ENCODE measurements around the gene FMOD. TPM values are rescaled to one million over a fixed set of nuclear protein-coding genes. Genes with fewer than 3 reads are reported as not detected.

Gene FMOD
- total RNA-seq, result 0.32 and 0.76 TPM in 2 replicates

DNA sequence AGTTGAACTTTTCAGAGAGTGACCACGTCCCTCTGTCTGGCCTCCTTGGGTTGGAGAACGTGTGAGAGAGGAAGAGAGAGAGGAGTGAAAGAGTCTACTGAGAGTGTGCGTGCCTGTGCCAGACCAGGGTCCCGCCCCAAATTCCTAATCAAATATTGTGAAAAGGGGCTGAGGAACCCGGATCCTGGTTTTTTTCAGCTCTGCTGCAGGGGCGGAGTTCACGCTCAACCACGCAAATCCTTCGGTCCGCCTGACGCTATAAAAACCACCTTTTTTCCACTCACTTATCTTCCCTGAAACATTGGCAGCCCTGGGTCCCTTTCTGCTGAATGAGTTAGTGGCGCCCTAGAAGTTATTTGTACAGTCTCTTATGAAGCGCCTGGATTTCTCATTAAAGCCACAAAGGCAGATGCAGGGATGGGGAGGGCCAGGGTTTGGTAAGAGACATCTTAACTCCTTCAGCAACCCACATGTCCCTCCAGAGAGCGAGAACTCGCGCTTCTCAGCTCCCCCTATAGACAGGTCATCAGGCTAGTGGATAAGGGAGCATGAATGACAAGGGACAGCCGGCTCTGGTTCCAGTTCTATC is at the start of gene FMOD:
FMOD (minus strand) TSS at position 86 of the 589 bp plus-strand sequence. CDS start 2,852 bp downstream, outside the sequence.

DNA sequence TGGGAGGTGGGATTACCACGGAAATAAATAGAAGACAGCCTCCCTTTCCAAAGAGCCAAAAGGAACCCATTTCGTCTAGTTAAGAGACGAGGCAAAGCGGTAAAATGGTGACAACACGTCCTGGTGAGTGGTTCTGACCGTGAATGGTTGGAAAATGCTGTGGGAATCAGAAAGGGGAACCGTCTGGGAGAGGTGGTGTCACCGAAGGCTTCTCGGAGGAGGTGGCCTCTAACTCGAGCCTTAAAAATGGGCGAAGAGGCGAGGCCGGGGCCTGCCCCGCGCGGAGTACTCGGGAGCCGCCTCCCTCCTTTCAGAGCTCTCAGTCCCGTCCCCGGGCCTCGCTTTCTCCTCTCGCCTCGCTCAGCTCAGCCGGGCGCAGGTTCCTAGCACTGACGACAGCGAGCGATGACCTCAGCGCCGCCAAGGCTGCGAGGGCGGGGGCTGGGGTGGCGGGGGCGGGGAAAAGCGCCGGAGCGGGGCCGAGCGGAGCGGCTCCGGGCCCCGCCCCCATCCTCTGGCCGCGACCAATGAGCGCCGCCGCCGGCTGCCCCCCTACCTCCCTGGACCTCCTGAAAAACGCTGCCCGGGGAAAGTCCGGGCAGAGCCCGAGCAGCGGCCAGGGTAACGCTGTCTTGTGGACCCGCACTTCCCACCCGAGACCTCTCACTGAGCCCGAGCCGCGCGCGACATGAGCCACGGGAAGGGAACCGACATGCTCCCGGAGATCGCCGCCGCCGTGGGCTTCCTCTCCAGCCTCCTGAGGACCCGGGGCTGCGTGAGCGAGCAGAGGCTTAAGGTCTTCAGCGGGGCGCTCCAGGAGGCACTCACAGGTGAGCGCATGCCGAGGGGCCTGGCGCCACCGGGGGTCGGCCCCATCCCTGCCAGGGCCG is 45.8 kb downstream of the FMOD start, which contains the start of gene BTG2:
BTG2 (plus strand) TSS at position 601 of the 890 bp plus-strand sequence; CDS start at position 689, 88 bp downstream.

Other genes starting within 250 kb of the FMOD start
- gene ADORA1, start 223.4 kb downstream of the FMOD start, total RNA-seq, result 0.30 and 0.32 TPM in 2 replicates
- not detected in 2 replicates for gene MYBPH, start 175.3 kb downstream of the FMOD start, total RNA-seq
- gene CHI3L1, start 164.4 kb downstream of the FMOD start, total RNA-seq, result 0.65 and 1.5 TPM in 2 replicates
- under 0.01 TPM in 1 of 2 replicates, not detected in the other for gene CHIT1, start 121.4 kb downstream of the FMOD start, total RNA-seq
- gene BTG2, start 45.6 kb downstream of the FMOD start, total RNA-seq, result 17.9 and 32.2 TPM in 2 replicates
- gene PRELP, start 124.7 kb upstream of the FMOD start, total RNA-seq, result under 0.01 and 0.15 TPM in 2 replicates
- not detected in 2 replicates for gene OPTC, start 143.0 kb upstream of the FMOD start, total RNA-seq

Measured in epithelial cell of umbilical artery (primary cell).